ENCODE data around the gene SLC38A11. TPM values are rescaled to one million over a fixed set of nuclear protein-coding genes. Genes with fewer than 3 reads are reported as not detected.
"Not testable (repeated sequence)": the region's sequence is repeated elsewhere in the genome, so short reads cannot be mapped to it uniquely, and the experiment has no call there.

Gene SLC38A11
- total and polyA plus RNA-seq, 2 of the 13 experiments (the other 11 are each of a cell fraction or from before 2014, with no cell fraction given), result 14.0 to 14.3 TPM

DNA sequence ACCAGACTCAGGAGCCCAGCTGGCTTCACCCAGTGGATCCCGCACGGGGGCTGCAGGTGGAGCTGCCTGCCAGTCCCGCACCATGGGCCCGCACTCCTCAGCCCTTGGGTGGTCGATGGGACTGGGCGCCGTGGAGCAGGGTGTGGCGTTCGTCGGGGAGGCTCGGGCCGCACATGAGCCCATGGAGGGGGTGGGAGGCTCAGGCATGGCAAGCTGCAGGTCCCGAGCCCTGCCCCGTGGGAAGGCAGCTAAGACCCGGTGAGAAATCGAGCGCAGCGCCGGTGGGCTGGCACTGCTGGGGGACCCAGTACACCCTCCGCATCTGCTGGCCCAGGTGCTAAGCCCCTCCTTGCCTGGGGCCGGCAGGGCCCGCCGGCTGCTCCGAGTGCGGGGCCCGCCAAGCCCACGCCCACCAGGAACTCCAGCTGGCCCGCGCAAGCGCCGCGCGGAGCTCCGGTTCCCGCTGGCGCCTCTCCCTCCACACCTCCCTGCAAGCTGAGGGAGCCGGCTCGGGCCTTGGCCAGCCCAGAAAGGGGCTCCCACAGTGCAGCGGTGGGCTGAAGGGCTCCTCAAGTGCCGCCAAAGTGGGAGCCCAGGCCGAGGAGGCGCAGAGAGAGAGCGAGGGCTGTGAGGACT, 39.5 kb upstream of the SLC38A11 start:
- H3K9ac ChIP-seq (ENCODE audit: insufficient read depth, low read depth, low read length); DNase-seq (ENCODE audit: low spot score); FAIRE-seq; H3K27me3 ChIP-seq (ENCODE audit: control insufficient read depth in 1 of 2, insufficient read depth in 2 of 2, low read length in 2 of 2); in situ Hi-C loops (cut with HindIII; ENCODE audit: extremely low pct_ligation_motif_present, low pct_unique_long_range_greater_than_20kb); H3K36me3 ChIP-seq (replicated peaks in 1 of 2; ENCODE audit: control insufficient read depth in 1 of 2, insufficient read depth in 2 of 2, low read length in 2 of 2); H3K4me3 ChIP-seq (replicated peaks in 1 of 3; ENCODE audit: insufficient read depth in 1 of 3, low read depth in 2 of 3, low read length in 3 of 3); CTCF ChIA-PET (ENCODE audit: low intra/inter-chr PET ratio, low total read pairs); H3K9me3 ChIP-seq (ENCODE audit: low read length); H3K4me1 ChIP-seq (ENCODE audit: insufficient read depth, low read length); H4K20me1 ChIP-seq (ENCODE audit: insufficient read depth, low read length); H3K79me2 ChIP-seq (ENCODE audit: insufficient read depth, low read length); H3K27ac ChIP-seq (ENCODE audit: extremely low read length, insufficient read depth, low read length); H3K4me2 ChIP-seq (ENCODE audit: low read depth, low read length); intact Hi-C loops (cut with micrococcal nuclease; ENCODE audit: unreplicated experiment); ATAC-seq; POLR2A ChIA-PET; H2AFZ ChIP-seq (ENCODE audit: low read length); BruUV-seq (replicated peaks): not testable (repeated sequence)
- WGBS (ENCODE audit: low lambda C conversion rate), result 86% methylated on average over 20 of the region's 43 CpGs

DNA sequence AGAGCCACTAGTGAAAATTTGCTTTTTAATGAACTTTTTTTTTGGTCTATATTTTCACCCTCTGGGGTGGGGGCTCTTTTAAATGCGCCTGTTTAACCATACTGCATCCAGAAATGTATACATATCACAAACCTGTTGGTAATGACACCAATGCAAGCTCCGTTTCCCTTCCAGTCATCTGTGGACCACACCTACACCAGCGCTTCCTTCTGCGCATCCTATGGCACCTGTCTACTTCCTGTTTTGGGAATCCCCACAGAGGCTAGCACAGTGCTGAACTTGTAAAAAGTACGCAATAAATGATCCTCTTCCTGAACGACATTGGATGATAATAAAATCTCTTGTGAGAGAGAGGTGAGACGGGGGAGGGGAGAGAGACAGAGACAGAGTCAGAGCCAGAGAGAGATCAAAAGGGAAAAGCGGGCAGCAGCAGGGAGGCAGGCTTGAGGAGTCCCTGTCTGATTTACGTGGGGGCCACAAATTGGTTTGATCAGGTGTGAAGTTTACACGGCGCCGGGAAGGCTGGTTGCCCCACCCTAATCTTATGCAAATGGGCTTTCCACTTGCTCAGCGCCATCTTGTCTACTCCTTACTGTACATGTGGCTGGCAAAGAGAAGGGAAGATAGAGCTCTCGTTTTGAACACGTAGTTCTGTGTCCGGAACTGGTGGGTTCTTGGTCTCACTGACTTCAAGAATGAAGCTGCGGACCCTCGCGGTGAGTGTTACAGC, 38.1 kb upstream of the SLC38A11 start:
- POLR2A ChIA-PET, result no interaction called here
- Histone ChIP-seq H3K27me3 (ENCODE audit: control insufficient read depth in 1 of 2, insufficient read depth in 2 of 2, low read length in 2 of 2) (no peaks in the 10 kb centered on the region), H3K4me3 (replicated peaks in 1 of 3; ENCODE audit: insufficient read depth in 1 of 3, low read depth in 2 of 3, low read length in 3 of 3) (no peak overlapping the region), H4K20me1 (ENCODE audit: insufficient read depth, low read length) (no peaks in the 10 kb centered on the region), H3K4me1 (ENCODE audit: insufficient read depth, low read length) (no peaks in the 10 kb centered on the region), H3K36me3 (replicated peaks in 1 of 2; ENCODE audit: control insufficient read depth in 1 of 2, insufficient read depth in 2 of 2, low read length in 2 of 2) (no peaks in the 10 kb centered on the region), H3K79me2 (ENCODE audit: insufficient read depth, low read length) (no peaks in the 10 kb centered on the region), H3K9me3 (ENCODE audit: low read length) (no peaks in the 10 kb centered on the region), H3K9ac (ENCODE audit: insufficient read depth, low read depth, low read length) (no peak overlapping the region), H3K4me2 (ENCODE audit: low read depth, low read length) (no peak overlapping the region), H3K27ac (ENCODE audit: extremely low read length, insufficient read depth, low read length) (no peak overlapping the region), H2AFZ (ENCODE audit: low read length) (no peak overlapping the region)
- no peak for FAIRE-seq
- CTCF ChIA-PET (ENCODE audit: low intra/inter-chr PET ratio, low total read pairs), result interaction anchor here (0.7 to 2.2 kb wide), 4 partner anchors 21 to 301 kb away, joined by 3 to 6 read pairs (median 5); partner anchors contain the start of gene SCN3A
- 85% methylated on average over 19 of the region's 19 CpGs for whole genome bisulfite sequencing (ENCODE audit: low lambda C conversion rate)
- DNase-seq (ENCODE audit: low spot score), result no peak
- BruUV-seq (replicated peaks), result no TSS peak
- intact Hi-C loops (cut with micrococcal nuclease; ENCODE audit: unreplicated experiment) (loop anchor here (1.0 to 2.0 kb wide), 3 partner anchors 257 to 313 kb away; no protein-coding TSS in a partner anchor), in situ Hi-C loops (cut with HindIII; ENCODE audit: extremely low pct_ligation_motif_present, low pct_unique_long_range_greater_than_20kb) (no loop called here)
- 0 out of 3 replicates have a peak, but pooled peaks have one; percentile 19 for ATAC-seq
- TF ChIP-seq ZSCAN12 (CRISPR knock-in tag; IDR thresholded peaks at IDR 0.05), result no peak
- no peak for TF ChIP-seq SMARCC2 (IDR thresholded peaks at IDR 0.05)
- no peak for TF ChIP-seq ZNF7 (CRISPR knock-in tag; IDR thresholded peaks at IDR 0.05)
- no peak for TF ChIP-seq TCF7L2 (IDR thresholded peaks at IDR 0.05; ENCODE audit: low read depth, low read length)
- TF ChIP-seq ZNF556 (CRISPR knock-in tag; IDR thresholded peaks at IDR 0.05; ENCODE audit: borderline replicate concordance), result no peak
- TF ChIP-seq SP4 (CRISPR knock-in tag; IDR thresholded peaks at IDR 0.05), result no peak
- TF ChIP-seq, protein P1, sequence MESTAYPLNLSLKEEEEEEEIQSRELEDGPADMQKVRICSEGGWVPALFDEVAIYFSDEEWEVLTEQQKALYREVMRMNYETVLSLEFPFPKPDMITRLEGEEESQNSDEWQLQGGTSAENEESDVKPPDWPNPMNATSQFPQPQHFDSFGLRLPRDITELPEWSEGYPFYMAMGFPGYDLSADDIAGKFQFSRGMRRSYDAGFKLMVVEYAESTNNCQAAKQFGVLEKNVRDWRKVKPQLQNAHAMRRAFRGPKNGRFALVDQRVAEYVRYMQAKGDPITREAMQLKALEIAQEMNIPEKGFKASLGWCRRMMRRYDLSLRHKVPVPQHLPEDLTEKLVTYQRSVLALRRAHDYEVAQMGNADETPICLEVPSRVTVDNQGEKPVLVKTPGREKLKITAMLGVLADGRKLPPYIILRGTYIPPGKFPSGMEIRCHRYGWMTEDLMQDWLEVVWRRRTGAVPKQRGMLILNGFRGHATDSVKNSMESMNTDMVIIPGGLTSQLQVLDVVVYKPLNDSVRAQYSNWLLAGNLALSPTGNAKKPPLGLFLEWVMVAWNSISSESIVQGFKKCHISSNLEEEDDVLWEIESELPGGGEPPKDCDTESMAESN (CRISPR knock-in tag; conservative IDR thresholded peaks at IDR 0.05), result no peak
- TF ChIP-seq ZFP36 (IDR thresholded peaks at IDR 0.05; ENCODE audit: borderline replicate concordance, low read depth, low read length, partially characterized antibody), result no peak
- TF ChIP-seq, protein P2, sequence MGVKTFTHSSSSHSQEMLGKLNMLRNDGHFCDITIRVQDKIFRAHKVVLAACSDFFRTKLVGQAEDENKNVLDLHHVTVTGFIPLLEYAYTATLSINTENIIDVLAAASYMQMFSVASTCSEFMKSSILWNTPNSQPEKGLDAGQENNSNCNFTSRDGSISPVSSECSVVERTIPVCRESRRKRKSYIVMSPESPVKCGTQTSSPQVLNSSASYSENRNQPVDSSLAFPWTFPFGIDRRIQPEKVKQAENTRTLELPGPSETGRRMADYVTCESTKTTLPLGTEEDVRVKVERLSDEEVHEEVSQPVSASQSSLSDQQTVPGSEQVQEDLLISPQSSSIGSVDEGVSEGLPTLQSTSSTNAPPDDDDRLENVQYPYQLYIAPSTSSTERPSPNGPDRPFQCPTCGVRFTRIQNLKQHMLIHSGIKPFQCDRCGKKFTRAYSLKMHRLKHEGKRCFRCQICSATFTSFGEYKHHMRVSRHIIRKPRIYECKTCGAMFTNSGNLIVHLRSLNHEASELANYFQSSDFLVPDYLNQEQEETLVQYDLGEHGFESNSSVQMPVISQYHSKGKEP (CRISPR knock-in tag; IDR thresholded peaks at IDR 0.05), result no peak

Data from HepG2 (cell line).